Psoas muscle (tissue), 8 donors: ENCODE results near the gene FOXO1. TPM values are rescaled to one million over a fixed set of nuclear protein-coding genes. Genes with fewer than 3 reads are reported as not detected.

Experiments
- ATAC-seq, 4 donors: fragments of 200-7000 bp; cut with Tn5 transposase; one replicate each; pipeline ENCODE4 v1.9.1; 2020; ENCODE audit warnings: moderate library complexity in 3 of 4, mild to moderate bottlenecking in 2 of 4
- DNase-seq, 2 donors: peaks; one replicate each; pipeline ENCODE4 v3.0.0-alpha.2; 2020
- H3K27ac ChIP-seq: fragments of 200-600 bp; one replicate; pipeline ENCODE4 v1.8.0; 2022
- H3K27me3 ChIP-seq, 3 donors: fragments of 200-600 bp in 1 of 3; one replicate each; pipeline versions ENCODE4 v1.6.1 to v1.8.0; 2013 to 2022; ENCODE audit warnings: low read length in 2 of 3, mild to moderate bottlenecking in 2 of 3, moderate library complexity in 1 of 3; ENCODE audit not compliant: insufficient read depth in 3 of 3
- H3K36me3 ChIP-seq, 2 donors: fragments of 200-600 bp in 1 of 2; one replicate each; pipeline versions ENCODE4 v1.6.1 to v1.8.0; 2013 to 2022; ENCODE audit warnings: low read depth in 1 of 2, mild to moderate bottlenecking in 1 of 2, moderate library complexity in 1 of 2; ENCODE audit not compliant: insufficient read depth in 1 of 2
- H3K4me1 ChIP-seq: fragments of 200-600 bp; one replicate; pipeline ENCODE4 v1.8.0; 2022
- H3K4me3 ChIP-seq: fragments of 200-600 bp; one replicate; pipeline ENCODE4 v1.8.0; 2022; ENCODE audit warnings: mild to moderate bottlenecking
- H3K9me3 ChIP-seq: fragments of 200-600 bp; one replicate; pipeline ENCODE4 v1.8.0; 2022
- WGBS, 3 donors: extraction: QIAGEN DNeasy Blood & Tissue Kit; methylation state at CpG; one replicate each; pipeline versions ENCODE4 v1.1.6 to v1.1.7; 2013; 5-methylcytosine and 5-hydroxymethylcytosine counted together
- intact Hi-C, 2 donors: fragments of 100-400 bp; cut with DNase I; formaldehyde crosslinking; loops; one replicate each; pipeline versions ENCODE4 v1.11.0 to v1.14.2; 2022
- polyA plus RNA-seq, 3 donors: library from polyadenylated mRNA; stranded (reverse); fragments of 200-250 nt; gene quantifications; one replicate each; pipeline ENCODE4 v1.2.3, GENCODE V29; 2013
- total RNA-seq, 4 donors: library from RNA; stranded (reverse); fragmentation: NEBNext Ultra II Directional in 2 of 4; extraction: Animal tissue kit (Norgen Biotek cat#: 25700) in 2 of 4; gene quantifications; one replicate each; pipeline versions ENCODE4 v1.2.1 to v1.2.4, GENCODE V29; 2021 to 2023
- TF ChIP-seq, protein P1 (sequence below): fragments of 200-600 bp; IDR thresholded peaks from one replicate; pipeline ENCODE4 v1.8.0; 2022; ENCODE audit warnings: antibody characterized with exemption
- donor health status: healthy with polysubstance abuse.
- donor health status: DM: no; HTN: no; CAD: no; lungs with moderate emphysema.
- donor health status: Bipolar disorder and iron deficiency.
- donor health status: healthy.
- donor health status: DM: yes; HTN: yes; CAD: no.
- donor health status: DM: no; HTN: no; CAD: no.
- donor health status: DM: no; HTN: no; CAD: no.
- donor health status: DM: yes; HTN: yes; CAD: no.

FOXO1 gene
- total and polyA plus RNA-seq, 7 donors = 23.8 to 160 (median 68.3) TPM

DNA sequence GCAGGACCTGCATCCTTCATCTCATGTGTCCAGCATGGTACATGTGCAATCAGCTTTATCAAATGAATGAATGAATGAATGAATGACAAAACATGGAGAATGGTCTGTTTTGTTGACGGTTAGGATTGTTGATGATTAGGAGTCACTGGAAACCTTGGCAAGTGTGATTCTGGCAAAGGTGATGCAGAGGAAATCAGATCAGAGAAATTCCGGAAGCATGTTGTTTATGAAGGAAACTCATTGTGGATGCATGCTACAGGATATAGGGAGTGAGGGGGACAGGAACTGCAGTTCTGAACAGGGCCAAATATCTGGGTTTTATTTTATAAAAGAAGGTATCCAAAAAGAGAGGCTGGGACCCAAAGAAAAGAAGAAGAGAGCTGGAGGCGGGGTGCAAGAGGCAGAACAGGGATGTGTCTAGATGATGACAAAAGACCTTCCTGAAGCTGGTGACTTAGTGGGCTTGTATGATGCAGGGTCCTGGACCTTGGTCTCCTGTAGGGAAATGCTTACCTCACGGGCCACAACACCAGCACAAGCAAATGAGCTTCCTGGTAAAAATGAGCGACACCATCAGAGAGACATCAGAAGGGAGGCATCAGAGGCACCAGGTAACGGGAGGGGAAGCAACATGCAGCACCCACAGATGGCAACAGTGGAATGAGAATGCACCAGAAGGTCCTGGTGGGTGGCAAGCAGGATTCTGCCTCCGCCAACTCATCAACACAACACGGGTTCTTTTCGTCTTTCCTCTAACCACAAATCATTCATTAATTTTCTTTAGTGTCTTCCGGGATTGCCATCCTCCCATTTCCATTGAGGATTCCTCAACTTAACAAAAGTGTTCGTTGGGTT lies 159.6 kb downstream of the FOXO1 start:
- H3K9me3 ChIP-seq = no peaks in the 10 kb centered on the region
- H3K27me3 ChIP-seq = no peaks in the 10 kb centered on the region
- intact Hi-C loops = no loop called here
- no peaks in the 10 kb centered on the region for H3K36me3 ChIP-seq
- DNase-seq (no peak), ATAC-seq (no peak)
- TF ChIP-seq, protein P1, sequence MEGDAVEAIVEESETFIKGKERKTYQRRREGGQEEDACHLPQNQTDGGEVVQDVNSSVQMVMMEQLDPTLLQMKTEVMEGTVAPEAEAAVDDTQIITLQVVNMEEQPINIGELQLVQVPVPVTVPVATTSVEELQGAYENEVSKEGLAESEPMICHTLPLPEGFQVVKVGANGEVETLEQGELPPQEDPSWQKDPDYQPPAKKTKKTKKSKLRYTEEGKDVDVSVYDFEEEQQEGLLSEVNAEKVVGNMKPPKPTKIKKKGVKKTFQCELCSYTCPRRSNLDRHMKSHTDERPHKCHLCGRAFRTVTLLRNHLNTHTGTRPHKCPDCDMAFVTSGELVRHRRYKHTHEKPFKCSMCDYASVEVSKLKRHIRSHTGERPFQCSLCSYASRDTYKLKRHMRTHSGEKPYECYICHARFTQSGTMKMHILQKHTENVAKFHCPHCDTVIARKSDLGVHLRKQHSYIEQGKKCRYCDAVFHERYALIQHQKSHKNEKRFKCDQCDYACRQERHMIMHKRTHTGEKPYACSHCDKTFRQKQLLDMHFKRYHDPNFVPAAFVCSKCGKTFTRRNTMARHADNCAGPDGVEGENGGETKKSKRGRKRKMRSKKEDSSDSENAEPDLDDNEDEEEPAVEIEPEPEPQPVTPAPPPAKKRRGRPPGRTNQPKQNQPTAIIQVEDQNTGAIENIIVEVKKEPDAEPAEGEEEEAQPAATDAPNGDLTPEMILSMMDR = no peak
- no peak overlapping the region for H3K27ac ChIP-seq
- 74 to 85% (median 82%) methylated on average over 11 of the region's 11 CpGs for WGBS, 3 donors
- no peak overlapping the region for H3K4me3 ChIP-seq
- H3K4me1 ChIP-seq = peaks cover 10% of the 10 kb centered on the region

Other genes with a start within 250 kb of the FOXO1 start
- gene MRPS31, start 104.5 kb upstream of the FOXO1 start, total RNA-seq = 10 to 100 TPM; 23.3 to 27.2 (median 25.5) TPM
- 10 to 100 TPM; 26.7 to 36.6 (median 34.9) TPM for gene MRPS31, start 104.5 kb upstream of the FOXO1 start, polyA plus RNA-seq
- gene SLC25A15, start 123.0 kb upstream of the FOXO1 start, total RNA-seq = 10 to 100 TPM in 1 of 4 donors, 1 to 10 TPM in 3; 4.9 to 12.7 (median 5.0) TPM
- gene SLC25A15, start 123.0 kb upstream of the FOXO1 start, polyA plus RNA-seq = 10 to 100 TPM in 2 of 3 donors, 1 to 10 TPM in 1; 3.8 to 15.8 (median 10.1) TPM